Astrocyte (in vitro differentiated cells and primary cell): Measurements from ENCODE around the gene PEAK3.

ENCODE experiments used
- EZH2 ChIP-seq: IDR thresholded peaks from 2 replicates; pipeline ENCODE4 v1.6.1; 2012; ENCODE audit warnings: mild to moderate bottlenecking, low read length, inconsistent platforms; ENCODE audit not compliant: insufficient read depth
- TF ChIP-seq, protein P1 (sequence below): IDR thresholded peaks from 2 replicates; pipeline ENCODE4 v1.5.1; 2011; ENCODE audit warnings: low read depth, mild to moderate bottlenecking, inconsistent platforms, low read length, moderate library complexity; ENCODE audit not compliant: insufficient read depth

DNA sequence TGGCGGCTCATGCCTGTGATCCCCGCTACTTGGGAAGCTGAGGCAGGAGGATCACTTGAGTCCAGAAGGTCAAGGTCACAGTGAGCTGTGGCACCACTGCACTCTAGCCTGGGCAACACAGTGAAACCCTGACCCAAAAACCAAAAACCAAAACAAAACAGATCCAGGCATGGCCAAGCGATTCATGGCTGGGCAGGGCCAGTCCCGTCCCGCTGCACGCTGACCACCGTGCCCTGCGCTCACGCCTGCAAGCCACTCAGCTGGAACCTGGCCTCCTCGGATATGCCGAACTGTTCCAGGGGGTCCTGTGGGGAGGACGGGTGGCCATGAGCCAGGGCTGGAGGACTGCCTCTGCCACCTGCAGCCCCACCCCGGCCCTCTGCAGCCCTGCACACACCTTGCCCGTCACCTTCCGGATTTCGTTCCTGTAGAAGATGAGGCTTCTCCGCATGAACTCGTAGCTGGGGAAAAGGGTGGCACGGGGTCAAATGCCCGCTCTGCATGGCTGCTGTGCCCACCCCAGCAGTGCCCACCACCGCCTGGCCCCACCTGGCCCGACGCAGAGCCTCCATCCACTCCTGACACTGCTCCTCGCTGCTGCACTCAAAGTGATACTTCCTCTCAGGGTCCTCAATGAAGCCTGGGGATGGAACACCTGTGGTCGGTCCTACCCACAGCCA lies 48.2 kb downstream of the PEAK3 start:
- TF ChIP-seq, protein P1, sequence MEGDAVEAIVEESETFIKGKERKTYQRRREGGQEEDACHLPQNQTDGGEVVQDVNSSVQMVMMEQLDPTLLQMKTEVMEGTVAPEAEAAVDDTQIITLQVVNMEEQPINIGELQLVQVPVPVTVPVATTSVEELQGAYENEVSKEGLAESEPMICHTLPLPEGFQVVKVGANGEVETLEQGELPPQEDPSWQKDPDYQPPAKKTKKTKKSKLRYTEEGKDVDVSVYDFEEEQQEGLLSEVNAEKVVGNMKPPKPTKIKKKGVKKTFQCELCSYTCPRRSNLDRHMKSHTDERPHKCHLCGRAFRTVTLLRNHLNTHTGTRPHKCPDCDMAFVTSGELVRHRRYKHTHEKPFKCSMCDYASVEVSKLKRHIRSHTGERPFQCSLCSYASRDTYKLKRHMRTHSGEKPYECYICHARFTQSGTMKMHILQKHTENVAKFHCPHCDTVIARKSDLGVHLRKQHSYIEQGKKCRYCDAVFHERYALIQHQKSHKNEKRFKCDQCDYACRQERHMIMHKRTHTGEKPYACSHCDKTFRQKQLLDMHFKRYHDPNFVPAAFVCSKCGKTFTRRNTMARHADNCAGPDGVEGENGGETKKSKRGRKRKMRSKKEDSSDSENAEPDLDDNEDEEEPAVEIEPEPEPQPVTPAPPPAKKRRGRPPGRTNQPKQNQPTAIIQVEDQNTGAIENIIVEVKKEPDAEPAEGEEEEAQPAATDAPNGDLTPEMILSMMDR, result no peak
- TF ChIP-seq EZH2, result no peak
